GM13976 (cell line): Measurements from ENCODE around the gene FHOD3.

Experiments used
- DNase-seq: peaks from one replicate; pipeline ENCODE4 v3.0.0; 2012; ENCODE audit warnings: low spot score
- CTCF ChIP-seq: IDR thresholded peaks from 2 replicates; pipeline ENCODE4 v1.5.1; 2012; ENCODE audit warnings: borderline replicate concordance, mild to moderate bottlenecking; ENCODE audit not compliant: insufficient read depth; ENCODE audit errors: extremely low read depth, missing control alignments, control extremely low read depth
- in situ Hi-C: fragments of 300-500 bp; cut with MboI; formaldehyde crosslinking; loops from one replicate; pipeline ENCODE4 v1.12.0; 2022; ENCODE audit warnings: low sequenced_read_pairs, mixed read lengths, inconsistent platforms; ENCODE audit not compliant: unreplicated experiment

The FHOD3 gene

GRCh38 chr18:36680042-36680441 lies 382.5 kb downstream of the FHOD3 start:
- in situ Hi-C loops, result no loop called here
- no peak for DNase-seq
- no peak for TF ChIP-seq CTCF

- no peak for TF ChIP-seq CTCF
- in situ Hi-C loops, result no loop called here
- DNase-seq, result no peak
Measured at GRCh38 chr18:36685580-36685979, 388.1 kb downstream of the FHOD3 start.

- in situ Hi-C loops, result no loop called here
- peak; percentile 71 for DNase-seq
- peak; percentile 67 for TF ChIP-seq CTCF
Measured at GRCh38 chr18:36688020-36688965, 390.8 kb downstream of the FHOD3 start.

- DNase-seq, result no peak
- in situ Hi-C loops, result no loop called here
- TF ChIP-seq CTCF, result no peak
Measured at GRCh38 chr18:36692371-36692770, 394.9 kb downstream of the FHOD3 start.

GRCh38 chr18:36692921-36693332 lies 395.4 kb downstream of the FHOD3 start:
- DNase-seq, result no peak
- in situ Hi-C loops, result no loop called here
- no peak for TF ChIP-seq CTCF

GRCh38 chr18:36693931-36694620 lies 396.6 kb downstream of the FHOD3 start:
- no peak for TF ChIP-seq CTCF
- no peak for DNase-seq
- in situ Hi-C loops, result no loop called here
